Measurements from ENCODE around the gene PTPN11. TPM values are rescaled to one million over a fixed set of nuclear protein-coding genes. Genes with fewer than 3 reads are reported as not detected.
"Not testable (repeated sequence)": the region's sequence is repeated elsewhere in the genome, so short reads cannot be mapped to it uniquely, and the experiment has no call there.

PTPN11 gene
- total and polyA plus RNA-seq, 2 donors from 2014 or later: 20.0 to 105 TPM

- H3K9me3 ChIP-seq (ENCODE audit: control insufficient read depth in 2 of 3, insufficient read depth in 1 of 3, low read length in 3 of 3): no peaks in the 10 kb centered on the region
- H3K4me3 ChIP-seq (ENCODE audit: low read length in 3 of 3): no peak overlapping the region
- DNase-seq (no peak), FAIRE-seq (no peak)
- no peak for TF ChIP-seq CTCF (IDR thresholded peaks at IDR 0.05; ENCODE audit: borderline replicate concordance, extremely low read depth, insufficient read depth)
- H3K27me3 ChIP-seq (ENCODE audit: control insufficient read depth, insufficient read depth, low read length): no peaks in the 10 kb centered on the region
- no peak overlapping the region for H3K9ac ChIP-seq (ENCODE audit: low read length in 3 of 3)
- intact Hi-C loops (cut with DNase I): no loop called here
- no peaks in the 10 kb centered on the region for H3K4me1 ChIP-seq (ENCODE audit: control insufficient read depth in 2 of 3, insufficient read depth in 2 of 3, low read depth in 1 of 3, low read length in 3 of 3)
- H3K27ac ChIP-seq (ENCODE audit: low read depth in 2 of 2, low read length in 2 of 2): no peak overlapping the region
- H3K36me3 ChIP-seq (ENCODE audit: control insufficient read depth in 2 of 3, insufficient read depth in 3 of 3, low read length in 3 of 3): no peaks in the 10 kb centered on the region
These were observed 13.2 kb downstream of the PTPN11 start for GRCh38 chr12:112431965-112432364.

- Histone ChIP-seq H3K4me3 (ENCODE audit: low read length in 3 of 3) (no peak overlapping the region), H3K27ac (ENCODE audit: low read depth in 2 of 2, low read length in 2 of 2) (no peak overlapping the region), H3K9ac (ENCODE audit: low read length in 3 of 3) (no peak overlapping the region), H3K9me3 (ENCODE audit: control insufficient read depth in 2 of 3, insufficient read depth in 1 of 3, low read length in 3 of 3) (no peaks in the 10 kb centered on the region), H3K27me3 (ENCODE audit: control insufficient read depth, insufficient read depth, low read length) (no peaks in the 10 kb centered on the region), H3K36me3 (ENCODE audit: control insufficient read depth in 2 of 3, insufficient read depth in 3 of 3, low read length in 3 of 3) (no peaks in the 10 kb centered on the region), H3K4me1 (ENCODE audit: control insufficient read depth in 2 of 3, insufficient read depth in 2 of 3, low read depth in 1 of 3, low read length in 3 of 3) (no peaks in the 10 kb centered on the region)
- FAIRE-seq (no peak), DNase-seq (no peak)
- intact Hi-C loops (cut with DNase I): no loop called here
- TF ChIP-seq CTCF (IDR thresholded peaks at IDR 0.05; ENCODE audit: borderline replicate concordance, extremely low read depth, insufficient read depth): no peak
These were observed 14.8 kb downstream of the PTPN11 start for GRCh38 chr12:112433551-112433950.

GRCh38 chr12:112438645-112439044, 19.9 kb downstream of the PTPN11 start:
- H3K9me3 ChIP-seq (ENCODE audit: control insufficient read depth in 2 of 3, insufficient read depth in 1 of 3, low read length in 3 of 3); H3K27me3 ChIP-seq (ENCODE audit: control insufficient read depth, insufficient read depth, low read length); DNase-seq; intact Hi-C loops (cut with DNase I); FAIRE-seq; H3K36me3 ChIP-seq (ENCODE audit: control insufficient read depth in 2 of 3, insufficient read depth in 3 of 3, low read length in 3 of 3); H3K27ac ChIP-seq (ENCODE audit: low read depth in 2 of 2, low read length in 2 of 2); H3K4me1 ChIP-seq (ENCODE audit: control insufficient read depth in 2 of 3, insufficient read depth in 2 of 3, low read depth in 1 of 3, low read length in 3 of 3); H3K9ac ChIP-seq (ENCODE audit: low read length in 3 of 3); H3K4me3 ChIP-seq (ENCODE audit: low read length in 3 of 3): not testable (repeated sequence)

GRCh38 chr12:112439769-112440168, 21.0 kb downstream of the PTPN11 start:
- no peaks in the 10 kb centered on the region for H3K27me3 ChIP-seq (ENCODE audit: control insufficient read depth, insufficient read depth, low read length)
- no peak for DNase-seq
- no peak overlapping the region for H3K9ac ChIP-seq (ENCODE audit: low read length in 3 of 3)
- no peaks in the 10 kb centered on the region for H3K4me1 ChIP-seq (ENCODE audit: control insufficient read depth in 2 of 3, insufficient read depth in 2 of 3, low read depth in 1 of 3, low read length in 3 of 3)
- H3K9me3 ChIP-seq (ENCODE audit: control insufficient read depth in 2 of 3, insufficient read depth in 1 of 3, low read length in 3 of 3): no peaks in the 10 kb centered on the region
- no peak for TF ChIP-seq CTCF (IDR thresholded peaks at IDR 0.05; ENCODE audit: borderline replicate concordance, extremely low read depth, insufficient read depth)
- no peak overlapping the region for H3K27ac ChIP-seq (ENCODE audit: low read depth in 2 of 2, low read length in 2 of 2)
- H3K36me3 ChIP-seq (ENCODE audit: control insufficient read depth in 2 of 3, insufficient read depth in 3 of 3, low read length in 3 of 3): no peaks in the 10 kb centered on the region
- intact Hi-C loops (cut with DNase I): no loop called here
- FAIRE-seq: no peak
- no peak overlapping the region for H3K4me3 ChIP-seq (ENCODE audit: low read length in 3 of 3)

- H3K27ac ChIP-seq (ENCODE audit: low read depth in 2 of 2, low read length in 2 of 2); intact Hi-C loops (cut with DNase I); DNase-seq; FAIRE-seq; H3K4me1 ChIP-seq (ENCODE audit: control insufficient read depth in 2 of 3, insufficient read depth in 2 of 3, low read depth in 1 of 3, low read length in 3 of 3); H3K9me3 ChIP-seq (ENCODE audit: control insufficient read depth in 2 of 3, insufficient read depth in 1 of 3, low read length in 3 of 3); H3K4me3 ChIP-seq (ENCODE audit: low read length in 3 of 3); H3K9ac ChIP-seq (ENCODE audit: low read length in 3 of 3); H3K27me3 ChIP-seq (ENCODE audit: control insufficient read depth, insufficient read depth, low read length); H3K36me3 ChIP-seq (ENCODE audit: control insufficient read depth in 2 of 3, insufficient read depth in 3 of 3, low read length in 3 of 3): not testable (repeated sequence)
These were observed 21.9 kb downstream of the PTPN11 start for GRCh38 chr12:112440653-112441052.

Measured in kidney (tissue), 14 donors.